Panc1 (cell line): Measurements from ENCODE around the gene GPR52. TPM values are rescaled to one million over a fixed set of nuclear protein-coding genes. Genes with fewer than 3 reads are reported as not detected.
"Not testable (repeated sequence)": the region's sequence is repeated elsewhere in the genome, so short reads cannot be mapped to it uniquely, and the experiment has no call there.

Experiments used
- ATAC-seq: fragments of 200-7000 bp; cut with Tn5 transposase; 2 replicates; pipeline ENCODE4 v1.9.1; 2020; ENCODE audit warnings: mild to moderate bottlenecking, moderate library complexity
- BruUV-seq: library from RNA; stranded (reverse); fragments of 400-500 nt; replicated peaks from 2 replicates; lab custom pipeline; 2021; lab: Mats Ljungman, UMichigan
- CTCF ChIA-PET: fragments of 300-600 bp; sonication (Branson Sonifier 250); formaldehyde crosslinking; loops from one replicate; lab custom pipeline; 2022; ENCODE audit warnings: antibody characterized with exemption; lab: Charles Lee
- POLR2A ChIA-PET: fragments of 300-600 bp; sonication (Branson Sonifier 250); formaldehyde crosslinking; loops from one replicate; lab custom pipeline; 2022; ENCODE audit warnings: antibody characterized with exemption; lab: Charles Lee
- DNase-seq: peaks from one replicate; pipeline ENCODE4 v3.0.0-alpha.2; 2010; ENCODE audit warnings: low read depth, low spot score
- H3K27ac ChIP-seq: 2 replicates; pipeline ENCODE4 v1.5.1; 2011; ENCODE audit warnings: mild to moderate bottlenecking, low read length, inconsistent platforms
- H3K27me3 ChIP-seq: fragments of 200-500 bp; sonication (Bioruptor generic); 2 replicates; pipeline ENCODE4 v1.6.0; 2014; ENCODE audit warnings: low read length, inconsistent platforms; ENCODE audit not compliant: control insufficient read depth, insufficient read depth
- H3K36me3 ChIP-seq: fragments of 200-500 bp; sonication (Bioruptor generic); 2 replicates; pipeline ENCODE4 v1.5.1; 2014; ENCODE audit warnings: inconsistent platforms, mild to moderate bottlenecking, low read length, moderate library complexity; ENCODE audit not compliant: control insufficient read depth, insufficient read depth
- H3K4me1 ChIP-seq: 2 replicates; pipeline ENCODE4 v1.5.1; 2011; ENCODE audit warnings: inconsistent platforms, mild to moderate bottlenecking, low read length, moderate library complexity; ENCODE audit not compliant: control insufficient read depth, insufficient read depth
- H3K4me3 ChIP-seq, 2 experiments: 2 replicates each; pipeline ENCODE4 v1.5.1; 2011 to 2012; ENCODE audit warnings: low read depth in 2 of 2, low read length in 2 of 2, mild to moderate bottlenecking in 2 of 2, inconsistent platforms in 1 of 2, moderate library complexity in 1 of 2
- H3K9me3 ChIP-seq: fragments of 200-500 bp; sonication (Bioruptor generic); 2 replicates; pipeline ENCODE4 v1.5.1; 2014; ENCODE audit warnings: low read depth, mild to moderate bottlenecking, inconsistent platforms, low read length, moderate library complexity; ENCODE audit not compliant: control insufficient read depth, insufficient read depth
- CTCF ChIP-seq: fragments of 450-650 bp; IDR thresholded peaks from 2 replicates; pipeline ENCODE4 v1.5.1; 2017; ENCODE audit warnings: mild to moderate bottlenecking
- POLR2AphosphoS5 ChIP-seq: IDR thresholded peaks from 2 replicates; pipeline ENCODE4 v1.6.1; 2012; ENCODE audit warnings: mild to moderate bottlenecking, low read depth, low read length, moderate library complexity
- REST ChIP-seq, 2 experiments: IDR thresholded peaks; 2 replicates each; pipeline ENCODE4 v1.6.1; 2011 to 2012; ENCODE audit warnings: low read depth in 2 of 2, control low read depth in 1 of 2, low read length in 1 of 2, mild to moderate bottlenecking in 1 of 2, moderate library complexity in 1 of 2; ENCODE audit not compliant: insufficient read depth in 1 of 2
- SIN3A ChIP-seq: IDR thresholded peaks from 2 replicates; pipeline ENCODE4 v1.6.1; 2012; ENCODE audit warnings: low read depth, mild to moderate bottlenecking, low read length, moderate library complexity, borderline replicate concordance; ENCODE audit not compliant: insufficient read depth
- TCF7L2 ChIP-seq: IDR thresholded peaks from 2 replicates; pipeline ENCODE4 v1.6.1; 2011; ENCODE audit warnings: mild to moderate bottlenecking, low read depth, low read length, inconsistent platforms
- in situ Hi-C: cut with HindIII; loops from 2 replicates; pipeline ENCODE4 v1.10.0; 2016; ENCODE audit warnings: low sequenced_read_pairs, low pct_unique_long_range_greater_than_20kb
- intact Hi-C: fragments of 100-400 bp; cut with micrococcal nuclease; formaldehyde crosslinking; loops from one replicate; pipeline ENCODE4 v1.10.0; 2022; ENCODE audit not compliant: unreplicated experiment
- total RNA-seq: library from RNA; stranded (reverse); gene quantifications from one replicate; pipeline ENCODE4 v1.2.1, GENCODE V29; 2021; ENCODE audit not compliant: unreplicated experiment

Gene GPR52
- total RNA-seq, 1 experiment from 2014 or later = 0.87 TPM

- ATAC-seq (no peak), DNase-seq (no peak)
- H3K36me3 ChIP-seq = no peaks in the 10 kb centered on the region
- H3K27me3 ChIP-seq = no peaks in the 10 kb centered on the region
- in situ Hi-C loops (no loop called here), intact Hi-C loops (no loop called here)
- CTCF ChIA-PET = no interaction called here
- no peak for TF ChIP-seq POLR2AphosphoS5
- H3K4me3 ChIP-seq = no peak overlapping the region
- H3K27ac ChIP-seq = no peak overlapping the region
- no peaks in the 10 kb centered on the region for H3K4me1 ChIP-seq
- BruUV-seq = no TSS peak
- POLR2A ChIA-PET = no interaction called here
- H3K9me3 ChIP-seq = no peaks in the 10 kb centered on the region
Observed at GRCh38 chr1:174407665-174408064, 40.1 kb upstream of the GPR52 start.

- ChIA-PET POLR2A (no interaction called here), CTCF (no interaction called here)
- H3K9me3 ChIP-seq = no peaks in the 10 kb centered on the region
- ATAC-seq (no peak), DNase-seq (no peak)
- no peaks in the 10 kb centered on the region for H3K4me1 ChIP-seq
- intact Hi-C loops = no loop called here
- no peak overlapping the region for H3K27ac ChIP-seq
- H3K36me3 ChIP-seq = no peaks in the 10 kb centered on the region
- TF ChIP-seq SIN3A (no peak), POLR2AphosphoS5 (no peak), TCF7L2 (no peak), REST (IDR thresholded peaks at IDR 0.05; ENCODE audit: insufficient read depth in 1 of 2, low read depth in 2 of 2, low read length in 1 of 2) (no peak), CTCF (no peak)
- in situ Hi-C loops = no loop called here
- no peaks in the 10 kb centered on the region for H3K27me3 ChIP-seq
- BruUV-seq = no TSS peak
- H3K4me3 ChIP-seq = no peak overlapping the region
Observed at GRCh38 chr1:174408146-174408545, 39.6 kb upstream of the GPR52 start.

GRCh38 chr1:174409801-174410200 lies 38.0 kb upstream of the GPR52 start:
- H3K9me3 ChIP-seq, DNase-seq, ATAC-seq, POLR2A ChIA-PET, H3K4me3 ChIP-seq, intact Hi-C loops, H3K27me3 ChIP-seq, CTCF ChIA-PET, in situ Hi-C loops, BruUV-seq, H3K27ac ChIP-seq, H3K36me3 ChIP-seq, H3K4me1 ChIP-seq: not testable (repeated sequence)
